PC-9 (cell line): ENCODE data around the gene SEMA4F. TPM values are rescaled to one million over a fixed set of nuclear protein-coding genes. Genes with fewer than 3 reads are reported as not detected.

Experiments used
- BruUV-seq: library from RNA; stranded (reverse); fragments of 400-500 nt; replicated peaks from 2 replicates; lab custom pipeline; 2021; lab: Mats Ljungman, UMichigan
- CTCF ChIA-PET: fragments of 300-600 bp; sonication (Branson Sonifier 250); formaldehyde crosslinking; loops from one replicate; lab custom pipeline; 2022; ENCODE audit warnings: antibody characterized with exemption; lab: Charles Lee
- POLR2A ChIA-PET: fragments of 300-600 bp; sonication (Branson Sonifier 250); formaldehyde crosslinking; loops from one replicate; lab custom pipeline; 2022; ENCODE audit warnings: antibody characterized with exemption; ENCODE audit not compliant: unreplicated experiment; lab: Charles Lee
- DNase-seq, 2 experiments: peaks; one replicate each; pipeline versions ENCODE4 v3.0.0 to v3.0.0-alpha.2; 2015 to 2022; ENCODE audit warnings: mixed read lengths in 1 of 2
- H2AFZ ChIP-seq: fragments of 200-600 bp; sonication (generic); 2 replicates; pipeline ENCODE4 v1.8.1; 2017; ENCODE audit warnings: antibody characterized with exemption
- H3F3A ChIP-seq: fragments of 200-600 bp; sonication (generic); 2 replicates; pipeline ENCODE4 v1.8.1; 2017; ENCODE audit warnings: antibody characterized with exemption, mild to moderate bottlenecking, low read depth; ENCODE audit not compliant: insufficient read depth
- H3K27ac ChIP-seq: fragments of 200-600 bp; sonication (generic); 2 replicates; pipeline ENCODE4 v1.6.1; 2016; ENCODE audit warnings: mixed run types
- H3K27me3 ChIP-seq: fragments of 200-600 bp; sonication (generic); 2 replicates; pipeline ENCODE4 v1.6.1; 2016; ENCODE audit warnings: low read depth, mixed run types; ENCODE audit not compliant: insufficient read depth
- H3K36me3 ChIP-seq: fragments of 200-600 bp; sonication (generic); 2 replicates; pipeline ENCODE4 v1.6.1; 2016; ENCODE audit warnings: low read depth, mixed run types
- H3K4me1 ChIP-seq: fragments of 200-600 bp; sonication (generic); replicated peaks from 2 replicates; pipeline ENCODE4 v1.6.1; 2016; ENCODE audit warnings: mixed run types; ENCODE audit not compliant: insufficient read depth
- H3K4me2 ChIP-seq: fragments of 200-600 bp; sonication (generic); 2 replicates; pipeline ENCODE4 v1.6.1; 2017; ENCODE audit warnings: mixed run types
- H3K4me3 ChIP-seq: fragments of 200-600 bp; sonication (generic); 2 replicates; pipeline ENCODE4 v1.6.1; 2016; ENCODE audit warnings: mixed run types
- H3K79me2 ChIP-seq: fragments of 200-600 bp; sonication (generic); 2 replicates; pipeline ENCODE4 v1.6.1; 2017; ENCODE audit warnings: low read depth, mixed run types
- H3K9me2 ChIP-seq: fragments of 200-600 bp; sonication (generic); 2 replicates; pipeline ENCODE4 v1.8.1; 2017; ENCODE audit warnings: mild to moderate bottlenecking; ENCODE audit not compliant: insufficient read depth
- H3K9me3 ChIP-seq: fragments of 200-600 bp; sonication (generic); 2 replicates; pipeline ENCODE4 v1.8.1; 2016; ENCODE audit warnings: low read depth; ENCODE audit not compliant: insufficient read depth
- H4K20me1 ChIP-seq: fragments of 200-600 bp; sonication (generic); 2 replicates; pipeline ENCODE4 v1.8.1; 2017; ENCODE audit not compliant: insufficient read depth
- EZH2 ChIP-seq: fragments of 200-600 bp; sonication (generic); IDR thresholded peaks from 2 replicates; pipeline ENCODE4 v1.8.0; 2017; ENCODE audit warnings: antibody characterized with exemption, low read depth
- intact Hi-C: fragments of 100-400 bp; cut with micrococcal nuclease; formaldehyde crosslinking; loops from one replicate; pipeline ENCODE4 v1.10.0; 2022; ENCODE audit not compliant: unreplicated experiment
- total RNA-seq: library from RNA; stranded (reverse); gene quantifications from 2 replicates; pipeline ENCODE4 v1.2.3, GENCODE V29; 2021
- TF ChIP-seq, protein P1 (sequence below): fragments of 200-600 bp; sonication (generic); conservative IDR thresholded peaks from 2 replicates; pipeline ENCODE4 v1.6.1; 2017; ENCODE audit warnings: mixed run types, antibody characterized with exemption, mild to moderate bottlenecking, moderate library complexity

The SEMA4F gene
- total RNA-seq, 1 experiment from 2014 or later = 12.3 TPM

GRCh38 chr2:74695663-74696062, 41.6 kb downstream of the SEMA4F start:
- BruUV-seq = no TSS peak
- intact Hi-C loops = loop anchor here (10.0 kb wide), 1 partner anchor 369 kb away; no protein-coding TSS in a partner anchor
- no peaks in the 10 kb centered on the region for H3K79me2 ChIP-seq

DNA sequence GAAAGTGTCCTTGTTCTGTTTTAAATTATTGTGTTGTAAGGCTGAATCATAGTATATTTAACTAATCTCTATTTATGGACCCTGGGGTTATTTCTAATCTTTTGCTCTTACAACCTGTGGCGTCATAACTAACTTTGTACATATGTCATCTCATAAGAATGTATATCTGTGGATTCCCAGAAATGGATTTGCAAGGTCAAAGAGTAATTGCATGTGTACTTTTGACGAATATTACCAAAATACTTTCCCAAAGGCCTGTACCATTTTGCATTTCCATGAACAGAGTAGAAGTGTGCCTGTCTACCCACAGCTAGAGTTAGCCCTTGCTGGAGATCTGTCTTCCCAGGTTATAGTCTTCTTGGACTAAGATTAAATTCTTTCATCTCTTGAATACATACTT, 42.8 kb downstream of the SEMA4F start:
- H3K4me3 ChIP-seq = no peak overlapping the region
- no peaks in the 10 kb centered on the region for H4K20me1 ChIP-seq
- ChIA-PET CTCF (no interaction called here), POLR2A (interaction anchor here (0.6 kb wide), 1 partner anchor 503 kb away, joined by 3 read pairs; no protein-coding TSS in a partner anchor)
- peaks cover 14% of the 10 kb centered on the region for H3K4me1 ChIP-seq
- 0 out of 2 replicates have a peak, but pooled peaks cover 7% of the 10 kb centered on the region for H3F3A ChIP-seq
- no peak overlapping the region for H3K4me2 ChIP-seq
- peaks cover 3% of the 10 kb centered on the region; the same call in 1 of the 2 replicates for H3K9me3 ChIP-seq
- H2AFZ ChIP-seq = no peak overlapping the region
- H3K9me2 ChIP-seq = peaks cover 3% of the 10 kb centered on the region; the same call in 1 of the 2 replicates
- BruUV-seq = no TSS peak
- no peaks in the 10 kb centered on the region for H3K27me3 ChIP-seq
- peak in 1 of 2 experiments; percentile 48 for DNase-seq
- intact Hi-C loops = loop anchor here (10.0 kb wide), 1 partner anchor 368 kb away; no protein-coding TSS in a partner anchor
- no peaks in the 10 kb centered on the region for H3K36me3 ChIP-seq
- H3K79me2 ChIP-seq = no peaks in the 10 kb centered on the region
- TF ChIP-seq EZH2 = no peak
- TF ChIP-seq, protein P1, sequence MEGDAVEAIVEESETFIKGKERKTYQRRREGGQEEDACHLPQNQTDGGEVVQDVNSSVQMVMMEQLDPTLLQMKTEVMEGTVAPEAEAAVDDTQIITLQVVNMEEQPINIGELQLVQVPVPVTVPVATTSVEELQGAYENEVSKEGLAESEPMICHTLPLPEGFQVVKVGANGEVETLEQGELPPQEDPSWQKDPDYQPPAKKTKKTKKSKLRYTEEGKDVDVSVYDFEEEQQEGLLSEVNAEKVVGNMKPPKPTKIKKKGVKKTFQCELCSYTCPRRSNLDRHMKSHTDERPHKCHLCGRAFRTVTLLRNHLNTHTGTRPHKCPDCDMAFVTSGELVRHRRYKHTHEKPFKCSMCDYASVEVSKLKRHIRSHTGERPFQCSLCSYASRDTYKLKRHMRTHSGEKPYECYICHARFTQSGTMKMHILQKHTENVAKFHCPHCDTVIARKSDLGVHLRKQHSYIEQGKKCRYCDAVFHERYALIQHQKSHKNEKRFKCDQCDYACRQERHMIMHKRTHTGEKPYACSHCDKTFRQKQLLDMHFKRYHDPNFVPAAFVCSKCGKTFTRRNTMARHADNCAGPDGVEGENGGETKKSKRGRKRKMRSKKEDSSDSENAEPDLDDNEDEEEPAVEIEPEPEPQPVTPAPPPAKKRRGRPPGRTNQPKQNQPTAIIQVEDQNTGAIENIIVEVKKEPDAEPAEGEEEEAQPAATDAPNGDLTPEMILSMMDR = no peak
- H3K27ac ChIP-seq = no peak overlapping the region

More at GRCh38 chr2:74695663-74696062, 41.6 kb downstream of the SEMA4F start:
- Histone ChIP-seq H3K9me3 (peaks cover 3% of the 10 kb centered on the region; the same call in 1 of the 2 replicates), H3K36me3 (no peaks in the 10 kb centered on the region), H4K20me1 (no peaks in the 10 kb centered on the region), H3K9me2 (peaks cover 3% of the 10 kb centered on the region; the same call in 1 of the 2 replicates), H3K4me1 (peaks cover 14% of the 10 kb centered on the region), H3F3A (0 out of 2 replicates have a peak, but pooled peaks cover 7% of the 10 kb centered on the region), H3K4me3 (no peak overlapping the region), H3K27me3 (no peaks in the 10 kb centered on the region), H2AFZ (no peak overlapping the region), H3K4me2 (no peak overlapping the region), H3K27ac (no peak overlapping the region)
- TF ChIP-seq EZH2 = no peak
- TF ChIP-seq, protein P1 = no peak
- CTCF ChIA-PET = no interaction called here
- no peak for DNase-seq
- POLR2A ChIA-PET = no interaction called here

GRCh38 chr2:74700643-74701372, 46.8 kb downstream of the SEMA4F start:
- no peak overlapping the region for H3K4me2 ChIP-seq
- peaks cover 3% of the 10 kb centered on the region; the same call in 1 of the 2 replicates for H3K9me3 ChIP-seq
- no peaks in the 10 kb centered on the region for H3K36me3 ChIP-seq
- H3F3A ChIP-seq = no peaks in the 10 kb centered on the region
- no peak overlapping the region for H3K4me3 ChIP-seq
- no peak overlapping the region for H3K27ac ChIP-seq
- H3K9me2 ChIP-seq = peaks cover 3% of the 10 kb centered on the region
- ChIA-PET CTCF (no interaction called here), POLR2A (no interaction called here)
- H2AFZ ChIP-seq = no peak overlapping the region
- no peak for DNase-seq
- intact Hi-C loops = no loop called here
- no peaks in the 10 kb centered on the region; the same call in 1 of the 2 replicates for H3K4me1 ChIP-seq
- no peaks in the 10 kb centered on the region for H4K20me1 ChIP-seq
- H3K27me3 ChIP-seq = no peaks in the 10 kb centered on the region
- H3K79me2 ChIP-seq = no peaks in the 10 kb centered on the region
- no TSS peak for BruUV-seq
- TF ChIP-seq, protein P1 = no peak
- TF ChIP-seq EZH2 = no peak
